CD4-positive, alpha-beta T cell treated with Interleukin-4 for 1 hour (primary cell): Measurements from ENCODE around the gene OSBPL6.

Experiments used
- DNase-seq, 2 donors: peaks; one replicate each; pipeline ENCODE4 v3.0.0-alpha.2; 2020 to 2022

The OSBPL6 gene

DNA sequence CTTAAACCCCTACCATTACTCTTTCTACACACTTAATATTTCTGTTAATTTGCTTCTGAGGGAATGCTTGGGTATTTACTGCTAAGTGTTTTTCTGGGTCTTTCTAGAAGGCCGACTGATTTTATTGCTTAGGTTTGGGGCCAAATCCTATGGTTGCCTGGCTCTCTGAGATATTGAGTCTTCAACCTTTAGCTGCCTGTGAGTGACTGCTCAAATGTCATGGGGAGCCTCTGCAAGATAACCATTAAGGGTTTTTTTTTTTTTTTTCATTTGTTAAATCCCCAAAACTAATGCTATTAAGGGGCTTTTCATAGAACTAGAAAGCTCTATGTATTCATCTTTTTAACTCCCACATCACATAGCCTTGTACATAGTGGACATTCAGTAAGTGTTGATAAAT lies 5.0 kb downstream of the OSBPL6 start:
- DNase-seq, result no peak

DNA sequence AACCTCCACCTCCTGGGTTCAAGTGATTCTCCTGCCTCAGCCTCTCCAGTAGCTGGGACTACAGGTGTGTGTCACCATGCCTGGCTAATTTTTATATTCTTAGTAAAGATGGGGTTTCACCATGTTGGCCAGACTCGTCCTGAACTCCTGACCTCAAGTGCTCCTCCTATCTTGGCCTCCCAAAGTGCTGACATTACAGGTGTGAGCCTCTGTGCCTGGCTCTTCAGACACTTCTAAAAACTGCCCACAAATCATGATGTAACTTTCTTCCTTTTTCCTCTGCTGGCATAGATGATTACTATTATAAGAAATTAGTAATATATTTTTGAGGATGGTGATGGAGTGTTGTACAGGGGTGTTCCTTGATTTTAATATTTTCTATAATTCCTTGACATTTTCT lies 6.0 kb downstream of the OSBPL6 start:
- no peak for DNase-seq

GRCh38 chr2:178202927-178203326 lies 8.6 kb downstream of the OSBPL6 start:
- no peak for DNase-seq

DNA sequence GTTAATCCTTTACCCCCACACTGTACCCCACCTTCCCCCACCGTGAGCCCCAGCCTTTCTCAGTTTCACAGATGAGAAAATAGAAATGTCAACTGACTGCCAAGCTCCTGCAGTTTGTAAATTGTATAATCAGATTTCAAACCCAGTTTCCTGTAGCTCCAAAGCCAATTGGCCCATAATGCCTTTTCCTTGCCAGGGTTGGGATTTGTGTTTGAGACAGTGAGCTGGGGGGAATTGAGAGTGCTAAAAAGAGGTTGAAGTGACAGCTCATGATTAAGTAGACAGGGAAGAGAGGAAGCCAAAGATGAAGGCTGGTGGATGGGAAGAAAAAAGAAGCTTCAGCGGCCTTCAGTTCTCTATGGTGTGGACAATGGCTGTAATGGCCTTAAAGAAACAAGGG lies 10.7 kb downstream of the OSBPL6 start:
- DNase-seq, result no peak

GRCh38 chr2:178205853-178206521 lies 11.7 kb downstream of the OSBPL6 start:
- no peak for DNase-seq

- DNase-seq, result no peak
Measured at GRCh38 chr2:178208336-178208735, 14.0 kb downstream of the OSBPL6 start.

DNA sequence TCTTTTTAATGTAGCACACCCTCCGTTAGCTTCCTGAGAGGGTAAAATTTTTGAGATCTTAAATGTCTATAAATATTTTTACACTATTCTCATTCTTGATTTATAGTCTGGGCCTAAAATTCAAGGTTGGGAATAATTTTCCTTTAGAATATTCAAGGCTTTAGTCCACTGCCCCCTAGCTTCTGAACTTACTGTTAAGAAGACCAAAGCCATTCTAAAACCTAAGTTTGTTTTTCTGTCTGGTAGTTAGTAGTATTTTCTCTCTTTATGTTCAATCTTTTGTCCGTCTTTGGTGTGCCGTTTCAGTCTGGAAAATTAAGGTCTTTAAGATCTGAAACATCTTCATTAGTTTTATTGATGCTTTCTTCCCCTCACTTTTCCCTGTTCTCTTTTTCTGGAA lies 14.5 kb downstream of the OSBPL6 start:
- no peak for DNase-seq

DNA sequence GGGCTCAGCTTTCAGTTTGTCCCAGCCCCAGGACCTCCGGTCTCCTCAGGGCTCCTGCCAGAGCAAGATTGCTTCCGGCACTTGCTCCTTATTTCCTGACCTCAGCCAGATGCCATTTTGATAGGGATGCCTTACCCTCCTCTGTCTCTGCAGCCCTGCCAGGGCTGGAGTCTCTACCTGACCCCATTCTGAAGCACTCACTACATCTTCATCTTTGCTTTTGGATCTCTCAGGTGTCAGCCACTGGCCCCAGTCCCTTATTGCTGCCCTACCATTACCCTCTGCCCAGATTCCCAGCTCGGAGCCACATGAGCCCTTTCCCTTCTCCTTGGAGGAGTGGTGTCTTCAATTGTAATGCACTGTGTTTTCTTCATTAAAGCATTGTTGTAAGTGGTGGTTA lies 17.1 kb downstream of the OSBPL6 start:
- DNase-seq, result no peak

DNA sequence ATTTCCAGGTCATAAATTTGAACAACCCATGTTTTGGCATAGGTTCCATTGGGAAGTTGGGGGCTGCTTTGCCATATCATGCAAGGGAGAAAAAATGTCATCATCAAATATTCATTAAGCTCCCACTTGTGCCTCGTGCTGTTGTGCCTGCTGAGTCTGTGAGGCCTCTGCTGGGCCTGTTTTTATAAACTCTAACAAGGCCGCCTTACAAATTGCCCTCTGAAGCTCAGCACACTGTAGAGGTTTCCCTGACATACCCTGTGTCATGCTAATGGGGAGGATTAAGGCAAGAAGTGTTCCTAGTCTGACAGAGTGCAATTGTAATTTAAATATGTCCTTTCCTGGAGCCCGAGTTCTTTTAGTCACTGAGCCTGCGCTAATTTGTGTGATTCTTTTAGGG lies 17.6 kb downstream of the OSBPL6 start:
- DNase-seq, result no peak

GRCh38 chr2:178213991-178214390 lies 19.7 kb downstream of the OSBPL6 start:
- no peak for DNase-seq

DNA sequence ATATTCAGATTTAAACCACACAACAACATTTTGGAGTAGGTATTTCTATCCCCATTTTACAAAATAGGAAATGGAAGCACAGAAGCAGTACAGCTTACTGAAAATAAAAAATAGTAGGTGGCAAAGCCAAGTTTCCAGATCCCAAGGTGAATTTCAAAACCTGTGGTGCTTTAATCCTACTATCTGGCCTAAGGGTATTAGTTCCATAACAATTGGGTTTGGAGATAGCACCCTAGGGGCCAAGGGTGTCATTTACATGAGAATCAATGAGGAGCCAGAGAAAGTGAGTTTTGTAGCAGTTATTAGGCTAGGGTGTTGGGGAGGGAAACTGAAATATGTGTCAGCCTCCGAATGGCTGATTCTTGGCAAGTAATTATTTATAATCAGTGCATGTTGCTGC lies 24.9 kb downstream of the OSBPL6 start:
- no peak for DNase-seq

DNA sequence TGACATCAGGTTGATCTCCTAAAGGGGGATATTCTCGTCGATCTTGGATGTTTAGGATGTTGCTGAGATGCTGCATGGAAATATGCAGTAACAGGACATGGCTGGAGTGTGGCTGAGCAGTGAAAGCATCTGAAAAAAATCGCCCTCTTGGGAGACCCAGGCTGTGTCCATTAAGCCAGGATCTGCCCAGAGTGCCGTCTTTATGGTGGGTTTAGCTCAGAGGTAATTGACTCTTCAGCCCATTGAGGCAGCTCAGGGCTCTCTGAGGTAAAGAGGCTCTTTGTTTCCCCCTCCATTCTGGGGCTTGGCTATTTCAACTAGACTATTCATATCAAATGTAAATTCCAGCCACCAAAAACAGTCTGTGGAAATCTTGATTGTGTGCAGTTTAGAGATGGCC lies 26.5 kb downstream of the OSBPL6 start:
- no peak for DNase-seq

DNA sequence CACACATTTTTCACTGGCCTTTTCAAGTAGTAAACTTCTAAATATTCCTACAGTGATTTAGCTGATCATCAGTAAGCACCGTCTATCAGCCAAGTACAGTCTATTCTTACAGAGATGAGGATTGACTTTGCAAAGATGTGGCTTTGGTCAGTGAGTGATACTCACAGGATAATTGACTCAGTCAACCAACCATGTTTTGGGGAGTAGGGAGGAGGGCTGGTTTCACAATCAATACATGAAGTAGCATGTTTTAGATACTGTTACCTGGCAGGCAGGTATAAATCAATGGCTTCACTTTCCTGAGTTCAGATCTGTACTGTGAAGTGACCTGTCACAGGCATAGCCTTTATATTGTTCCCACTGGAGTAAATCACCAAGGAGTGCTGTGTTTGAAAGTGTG lies 27.2 kb downstream of the OSBPL6 start:
- DNase-seq, result no peak

GRCh38 chr2:178223806-178224205 lies 29.5 kb downstream of the OSBPL6 start:
- no peak for DNase-seq

- no peak for DNase-seq
Measured at GRCh38 chr2:178225006-178225805, 30.9 kb downstream of the OSBPL6 start.

GRCh38 chr2:178227187-178227586 lies 32.9 kb downstream of the OSBPL6 start:
- no peak for DNase-seq

- DNase-seq, result no peak
Measured at GRCh38 chr2:178229927-178230326, 35.6 kb downstream of the OSBPL6 start.

DNA sequence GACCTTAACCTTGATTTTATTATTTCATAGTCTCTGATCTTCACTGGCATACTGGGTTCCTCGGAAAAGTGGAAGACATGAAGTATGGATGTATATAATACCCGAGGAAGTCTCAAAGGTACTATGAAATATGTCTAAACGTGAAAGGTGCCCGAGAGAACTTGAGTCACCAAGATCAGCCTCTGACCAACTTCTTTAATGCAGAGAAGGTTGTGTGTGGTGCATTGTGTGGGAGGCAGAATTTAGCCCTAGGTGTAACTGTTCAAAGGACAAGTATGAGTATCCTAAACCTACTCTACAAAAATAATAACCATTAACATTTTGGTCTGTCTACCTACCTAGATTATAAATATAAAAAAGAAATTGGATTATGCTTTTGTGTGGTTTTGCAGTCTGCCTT lies 36.1 kb downstream of the OSBPL6 start:
- DNase-seq, result no peak

GRCh38 chr2:178233428-178233827 lies 39.1 kb downstream of the OSBPL6 start:
- DNase-seq, result no peak

- DNase-seq, result no peak
Measured at GRCh38 chr2:178234648-178235047, 40.3 kb downstream of the OSBPL6 start.

- DNase-seq, result no peak
Measured at GRCh38 chr2:178237488-178238153, 43.3 kb downstream of the OSBPL6 start.

DNA sequence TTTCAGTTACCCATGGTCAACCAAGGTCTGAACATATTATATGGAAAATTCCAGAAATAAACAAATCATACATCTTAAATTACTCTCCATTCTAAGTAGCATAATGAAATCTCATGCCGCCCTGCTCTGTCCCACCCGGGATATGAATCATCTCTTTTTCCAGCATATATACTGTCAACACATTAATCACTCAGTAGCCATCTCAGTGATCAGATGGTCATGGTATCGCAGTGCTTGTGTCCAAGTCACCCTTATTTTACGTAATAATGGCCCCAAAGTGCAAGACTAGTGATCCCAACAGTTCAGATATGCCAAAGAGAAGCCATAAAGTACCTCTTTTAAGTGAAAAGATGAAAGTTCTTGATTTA lies 43.8 kb downstream of the OSBPL6 start:
- DNase-seq, result no peak

DNA sequence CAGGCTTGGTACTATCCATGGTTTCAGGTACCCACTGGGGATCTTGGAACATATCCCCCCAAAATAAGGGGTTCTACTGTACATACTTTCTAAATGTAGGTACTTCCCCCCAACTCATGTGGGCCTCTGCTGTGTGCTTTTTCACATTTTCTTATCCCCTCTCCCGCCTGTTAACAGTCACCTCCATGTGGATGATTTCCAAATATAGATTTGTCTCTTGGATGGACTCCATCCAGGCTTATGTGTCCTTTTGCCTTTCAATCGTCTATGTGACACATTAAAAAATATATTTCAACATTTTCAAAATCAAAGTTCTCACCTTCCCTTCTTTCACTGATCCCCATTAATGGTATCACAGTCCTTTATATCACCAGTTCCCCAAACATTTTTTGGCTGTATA lies 44.4 kb downstream of the OSBPL6 start:
- DNase-seq, result no peak

GRCh38 chr2:178241844-178242551 lies 47.7 kb downstream of the OSBPL6 start:
- DNase-seq, result no peak
